Testis (tissue), 3 donors: ENCODE results near the gene KMO. TPM values are rescaled to one million over a fixed set of nuclear protein-coding genes. Genes with fewer than 3 reads are reported as not detected.

Experiments used
- DNase-seq: peaks from one replicate; pipeline ENCODE4 v3.0.0-alpha.2; 2019
- H3K27ac ChIP-seq, 2 donors: fragments of 200-600 bp; sonication (generic); one replicate each; pipeline ENCODE4 v1.5.1; 2019
- H3K27me3 ChIP-seq: fragments of 200-600 bp; sonication (generic); one replicate; pipeline ENCODE4 v1.5.1; 2019
- H3K36me3 ChIP-seq: fragments of 200-600 bp; sonication (generic); one replicate; pipeline ENCODE4 v1.5.1; 2017; ENCODE audit warnings: low read depth; ENCODE audit errors: missing control alignments
- H3K4me1 ChIP-seq: fragments of 200-600 bp; sonication (generic); one replicate; pipeline ENCODE4 v1.5.1; 2019
- H3K4me3 ChIP-seq, 2 donors: fragments of 200-600 bp; sonication (generic); one replicate each; pipeline ENCODE4 v1.5.1; 2017 to 2019
- H3K9me3 ChIP-seq: fragments of 200-600 bp; sonication (generic); one replicate; pipeline ENCODE4 v1.5.1; 2017
- POLR2A ChIP-seq: fragments of 450-650 bp; IDR thresholded peaks from one replicate; pipeline ENCODE4 v1.6.1; 2017; ENCODE audit warnings: antibody characterized with exemption, mild to moderate bottlenecking, moderate library complexity
- WGBS, 2 donors: methylation state at CpG; one replicate each; pipeline ENCODE4 v1.1.5; 2018; 5-methylcytosine and 5-hydroxymethylcytosine counted together
- intact Hi-C: fragments of 100-400 bp; cut with DNase I; formaldehyde crosslinking; loops from one replicate; pipeline ENCODE4 v1.15.1; 2023; ENCODE audit warnings: low total_unique reads
- polyA plus RNA-seq: library from polyadenylated mRNA; stranded (reverse); fragments of 350-450 nt; fragmentation: Illumina TruSeq; extraction: RNeasy Lipid Tissue Mini Kit (QIAGEN cat#74804); gene quantifications from one replicate; pipeline ENCODE4 v1.2.3, GENCODE V29; 2014; ENCODE audit warnings: low read depth, low replicate concordance; ENCODE audit not compliant: insufficient read depth
- total RNA-seq, 2 donors: library from RNA; depleted of rRNA; stranded (reverse); fragments of >200 nt; gene quantifications; one replicate each; pipeline ENCODE4 v1.2.3, GENCODE V29; 2016
- TF ChIP-seq, protein P1 (sequence below), 3 experiments: fragments of 450-650 bp in 2 of 3; fragments of 200-600 bp in 1 of 3; sonication (generic) in 1 of 3; IDR thresholded peaks; one replicate each; pipeline ENCODE4 v1.5.1; 2016 to 2019; ENCODE audit warnings: antibody characterized with exemption in 3 of 3, mild to moderate bottlenecking in 2 of 3, moderate library complexity in 1 of 3

Gene KMO
- total and polyA plus RNA-seq, 3 donors from 2014 or later: 0.39 to 1.5 (median 0.99) TPM

DNA sequence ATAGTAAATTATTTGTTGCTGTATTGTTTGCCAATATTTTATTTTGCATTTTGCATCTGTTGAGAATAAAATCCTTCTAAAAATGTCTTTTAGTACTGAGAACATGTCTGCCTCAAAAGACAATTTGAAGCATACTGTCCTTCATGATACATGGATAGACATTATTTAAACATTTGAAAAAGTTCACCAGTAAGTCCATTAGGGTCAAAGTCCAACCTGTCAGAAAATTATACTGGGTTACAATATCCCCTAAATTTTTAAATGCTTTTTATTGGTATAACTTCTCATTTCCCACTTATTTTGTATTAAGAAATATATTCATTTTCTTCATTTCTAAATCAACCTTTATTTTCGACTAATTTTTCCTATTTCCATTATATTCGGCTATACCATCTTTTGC lies 98.7 kb downstream of the KMO start:
- TF ChIP-seq POLR2A: no peak
- intact Hi-C loops: no loop called here
- Histone ChIP-seq H3K4me1 (no peaks in the 10 kb centered on the region), H3K27ac (no peak overlapping the region), H3K9me3 (no peaks in the 10 kb centered on the region), H3K4me3 (no peak overlapping the region), H3K36me3 (no peaks in the 10 kb centered on the region), H3K27me3 (no peaks in the 10 kb centered on the region)
- no peak for DNase-seq
- 94 to 97% methylated on average over 2 of the region's 2 CpGs for WGBS, 2 donors

GRCh38 chr1:241631674-241632073 lies 99.5 kb downstream of the KMO start:
- 43 to 50% methylated on average over 5 of the region's 5 CpGs for WGBS, 2 donors
- Histone ChIP-seq H3K4me3 (no peak overlapping the region), H3K27me3 (no peaks in the 10 kb centered on the region), H3K27ac (no peak overlapping the region), H3K36me3 (no peaks in the 10 kb centered on the region), H3K4me1 (no peaks in the 10 kb centered on the region), H3K9me3 (no peaks in the 10 kb centered on the region)
- TF ChIP-seq POLR2A: no peak
- TF ChIP-seq, protein P1, sequence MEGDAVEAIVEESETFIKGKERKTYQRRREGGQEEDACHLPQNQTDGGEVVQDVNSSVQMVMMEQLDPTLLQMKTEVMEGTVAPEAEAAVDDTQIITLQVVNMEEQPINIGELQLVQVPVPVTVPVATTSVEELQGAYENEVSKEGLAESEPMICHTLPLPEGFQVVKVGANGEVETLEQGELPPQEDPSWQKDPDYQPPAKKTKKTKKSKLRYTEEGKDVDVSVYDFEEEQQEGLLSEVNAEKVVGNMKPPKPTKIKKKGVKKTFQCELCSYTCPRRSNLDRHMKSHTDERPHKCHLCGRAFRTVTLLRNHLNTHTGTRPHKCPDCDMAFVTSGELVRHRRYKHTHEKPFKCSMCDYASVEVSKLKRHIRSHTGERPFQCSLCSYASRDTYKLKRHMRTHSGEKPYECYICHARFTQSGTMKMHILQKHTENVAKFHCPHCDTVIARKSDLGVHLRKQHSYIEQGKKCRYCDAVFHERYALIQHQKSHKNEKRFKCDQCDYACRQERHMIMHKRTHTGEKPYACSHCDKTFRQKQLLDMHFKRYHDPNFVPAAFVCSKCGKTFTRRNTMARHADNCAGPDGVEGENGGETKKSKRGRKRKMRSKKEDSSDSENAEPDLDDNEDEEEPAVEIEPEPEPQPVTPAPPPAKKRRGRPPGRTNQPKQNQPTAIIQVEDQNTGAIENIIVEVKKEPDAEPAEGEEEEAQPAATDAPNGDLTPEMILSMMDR (IDR thresholded peaks at IDR 0.05): no peak
- DNase-seq: no peak
- intact Hi-C loops: no loop called here

GRCh38 chr1:241632987-241633386 lies 100.8 kb downstream of the KMO start:
- H3K27ac ChIP-seq: no peak overlapping the region
- 89 to 92% methylated on average over 3 of the region's 3 CpGs for WGBS, 2 donors

DNA sequence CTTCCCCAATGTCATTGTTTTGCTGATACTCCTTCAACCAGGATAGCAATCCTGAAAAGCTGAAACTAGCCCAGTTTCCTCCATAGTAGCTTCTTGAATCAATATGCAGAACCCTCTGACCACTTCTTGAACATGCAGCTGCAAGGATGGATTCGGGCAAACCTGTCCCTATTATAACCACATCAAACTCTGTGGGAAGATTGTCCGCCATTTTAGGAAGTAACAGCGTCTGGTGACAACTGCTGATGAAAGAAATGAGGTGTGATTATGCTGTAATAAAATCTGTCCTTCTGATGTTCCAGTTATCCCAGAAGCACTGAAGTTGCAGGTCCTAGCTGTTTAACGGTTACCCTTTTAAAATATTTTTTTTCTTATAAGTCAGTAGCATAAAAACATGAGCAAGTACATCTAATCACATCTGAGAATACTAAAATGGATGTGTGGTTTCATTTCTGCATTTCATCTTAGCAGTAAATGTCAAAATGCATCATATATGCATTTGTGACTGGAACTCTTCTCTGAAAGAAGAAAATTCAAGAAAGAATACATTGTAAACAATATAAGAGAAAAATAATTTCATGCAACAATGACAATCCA lies 103.5 kb downstream of the KMO start:
- Histone ChIP-seq H3K4me1 (peaks cover 11% of the 10 kb centered on the region), H3K27ac (no peak overlapping the region), H3K9me3 (no peaks in the 10 kb centered on the region), H3K27me3 (no peaks in the 10 kb centered on the region), H3K4me3 (no peak overlapping the region), H3K36me3 (no peaks in the 10 kb centered on the region)
- intact Hi-C loops: no loop called here
- WGBS, 2 donors: 84 to 97% methylated on average over 4 of the region's 4 CpGs
- no peak for DNase-seq
- TF ChIP-seq, protein P1 (IDR thresholded peaks at IDR 0.05): no peak
- no peak for TF ChIP-seq POLR2A

More at GRCh38 chr1:241632987-241633386, 100.8 kb downstream of the KMO start:
- Histone ChIP-seq H3K4me3 (no peak overlapping the region), H3K4me1 (peaks cover 7% of the 10 kb centered on the region), H3K36me3 (no peaks in the 10 kb centered on the region), H3K9me3 (no peaks in the 10 kb centered on the region), H3K27me3 (no peaks in the 10 kb centered on the region)
- intact Hi-C loops: no loop called here
- TF ChIP-seq, protein P1 (IDR thresholded peaks at IDR 0.05): no peak
- no peak for TF ChIP-seq POLR2A
- no peak for DNase-seq

DNA sequence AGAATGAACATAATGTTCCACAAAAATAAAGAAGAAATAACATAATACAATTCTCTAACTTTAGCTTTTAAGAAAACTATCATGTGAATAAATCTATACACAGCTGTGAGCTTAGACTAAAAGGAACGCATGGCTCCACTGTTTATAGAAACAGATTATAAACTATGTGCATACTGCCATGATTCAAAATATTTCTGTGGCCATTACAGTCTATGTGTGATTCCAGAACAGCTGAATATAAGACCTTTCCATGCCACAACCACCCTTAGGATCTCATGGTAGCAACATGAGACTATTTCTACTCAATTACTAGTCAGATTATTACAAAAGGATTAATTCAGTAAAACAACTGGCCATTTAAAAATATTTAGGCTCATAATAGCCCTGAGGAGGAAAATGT lies 104.1 kb downstream of the KMO start:
- Histone ChIP-seq H3K36me3 (no peaks in the 10 kb centered on the region), H3K4me3 (no peak overlapping the region), H3K9me3 (no peaks in the 10 kb centered on the region), H3K4me1 (peaks cover 11% of the 10 kb centered on the region), H3K27me3 (no peaks in the 10 kb centered on the region), H3K27ac (no peak overlapping the region)
- DNase-seq: no peak
- intact Hi-C loops: no loop called here
- TF ChIP-seq, protein P1 (IDR thresholded peaks at IDR 0.05): no peak
- no peak for TF ChIP-seq POLR2A
- 37 to 69% methylated on average over 1 of the region's 1 CpG for WGBS, 2 donors
